D721Med (cell line): ENCODE measurements around the gene N4BP2L2.

Experiments used
- DNase-seq: peaks from one replicate; pipeline ENCODE4 v3.0.0; 2011; ENCODE audit warnings: low spot score; ENCODE audit not compliant: insufficient read length
- FAIRE-seq: peaks from 2 replicates; lab custom pipeline; 2011; peaks lifted over from hg19 to GRCh38; lab: Jason Lieb, UNC
- TF ChIP-seq, protein P1 (sequence below): IDR thresholded peaks from 2 replicates; pipeline ENCODE4 v1.5.1; 2012; ENCODE audit warnings: mild to moderate bottlenecking, control low read depth; ENCODE audit not compliant: insufficient read depth; ENCODE audit errors: missing control alignments

Gene N4BP2L2

DNA sequence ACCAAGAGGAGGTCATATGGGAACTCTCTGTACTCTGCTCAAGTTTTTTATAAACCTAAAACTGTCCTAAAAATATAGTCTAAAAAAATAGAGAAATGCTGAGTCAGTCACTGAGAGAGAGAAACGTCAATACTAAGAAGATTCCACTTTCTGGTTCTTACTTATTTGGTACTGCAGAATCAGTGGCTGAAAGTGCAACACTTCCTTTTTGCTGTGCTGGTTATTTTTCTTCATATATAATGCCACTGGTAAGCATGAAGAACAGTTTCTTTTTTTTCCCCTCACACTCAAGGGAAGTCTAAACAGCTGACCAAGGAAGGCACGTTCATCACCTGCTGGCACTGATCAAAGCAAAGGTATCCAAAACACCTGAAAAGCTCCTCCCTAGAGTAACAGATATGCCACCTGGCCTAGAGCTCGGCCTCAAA lies 66.4 kb downstream of the N4BP2L2 start:
- no peak for FAIRE-seq
- no peak for DNase-seq
- TF ChIP-seq, protein P1, sequence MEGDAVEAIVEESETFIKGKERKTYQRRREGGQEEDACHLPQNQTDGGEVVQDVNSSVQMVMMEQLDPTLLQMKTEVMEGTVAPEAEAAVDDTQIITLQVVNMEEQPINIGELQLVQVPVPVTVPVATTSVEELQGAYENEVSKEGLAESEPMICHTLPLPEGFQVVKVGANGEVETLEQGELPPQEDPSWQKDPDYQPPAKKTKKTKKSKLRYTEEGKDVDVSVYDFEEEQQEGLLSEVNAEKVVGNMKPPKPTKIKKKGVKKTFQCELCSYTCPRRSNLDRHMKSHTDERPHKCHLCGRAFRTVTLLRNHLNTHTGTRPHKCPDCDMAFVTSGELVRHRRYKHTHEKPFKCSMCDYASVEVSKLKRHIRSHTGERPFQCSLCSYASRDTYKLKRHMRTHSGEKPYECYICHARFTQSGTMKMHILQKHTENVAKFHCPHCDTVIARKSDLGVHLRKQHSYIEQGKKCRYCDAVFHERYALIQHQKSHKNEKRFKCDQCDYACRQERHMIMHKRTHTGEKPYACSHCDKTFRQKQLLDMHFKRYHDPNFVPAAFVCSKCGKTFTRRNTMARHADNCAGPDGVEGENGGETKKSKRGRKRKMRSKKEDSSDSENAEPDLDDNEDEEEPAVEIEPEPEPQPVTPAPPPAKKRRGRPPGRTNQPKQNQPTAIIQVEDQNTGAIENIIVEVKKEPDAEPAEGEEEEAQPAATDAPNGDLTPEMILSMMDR: no peak

DNA sequence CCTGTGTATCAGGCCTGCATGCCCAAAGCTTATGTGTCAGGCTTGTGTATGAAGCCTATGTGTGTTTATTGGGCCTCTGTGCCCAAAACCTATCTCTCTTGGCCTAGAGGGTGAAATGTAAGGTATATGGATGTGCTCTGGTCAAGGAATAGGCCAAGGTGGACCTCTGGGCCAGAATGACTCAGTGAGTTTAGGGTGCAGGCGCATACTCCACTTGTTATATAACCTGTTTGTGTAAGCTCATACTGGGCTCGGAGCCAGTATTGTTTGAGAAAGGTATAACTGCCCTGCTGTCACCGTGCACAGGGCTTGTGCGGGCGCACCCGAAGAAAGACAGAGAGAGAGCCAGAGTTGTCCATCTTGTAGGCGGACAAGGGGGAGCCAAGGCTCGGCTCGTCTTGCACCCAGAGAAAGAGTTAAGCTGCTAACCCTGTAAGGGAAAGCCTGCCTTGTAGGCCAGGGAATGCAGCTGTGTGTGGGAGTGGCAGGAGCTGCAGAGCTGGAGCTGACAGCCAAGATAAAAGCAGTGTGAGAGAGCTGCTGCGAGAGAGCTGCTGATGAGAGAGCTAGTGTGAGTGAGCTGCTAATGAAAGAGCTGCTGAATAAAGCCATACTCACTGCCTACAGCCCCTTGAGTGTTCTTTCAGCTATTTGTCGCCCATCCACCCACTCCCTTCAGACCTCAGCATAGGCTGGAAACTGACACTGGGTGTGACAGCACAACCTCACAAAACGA lies 67.2 kb downstream of the N4BP2L2 start:
- FAIRE-seq: no peak
- TF ChIP-seq, protein P1: no peak
- DNase-seq: no peak

DNA sequence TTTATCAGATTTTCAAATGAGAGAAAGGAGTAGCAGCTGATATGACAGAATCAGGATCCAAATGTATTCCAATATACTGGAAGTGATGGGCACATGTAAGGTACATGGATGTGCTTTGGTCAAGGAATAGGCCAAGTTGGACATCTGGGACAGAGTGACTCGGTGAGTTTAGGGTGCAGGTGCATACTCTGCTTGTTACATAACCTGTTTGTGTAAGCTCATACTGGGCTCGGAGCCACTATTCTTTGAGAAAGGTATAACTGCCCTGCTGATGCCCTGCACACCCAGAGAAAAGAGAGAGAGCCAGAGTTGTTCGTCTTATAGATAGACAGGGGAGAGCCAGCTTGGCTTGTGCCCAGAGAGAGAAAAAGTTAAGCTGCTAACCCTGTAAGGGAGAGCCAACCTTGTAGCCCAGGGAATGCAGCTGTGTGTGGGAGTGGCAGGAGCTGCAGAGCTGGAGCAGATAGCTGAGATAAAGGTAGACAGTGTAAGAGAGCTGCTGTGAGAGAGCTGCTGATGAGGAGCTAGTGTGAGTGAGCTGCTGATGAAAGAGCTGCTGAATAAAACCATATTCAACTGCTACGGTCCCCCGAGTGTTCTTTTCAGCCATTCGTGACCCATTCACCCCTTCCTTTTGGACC lies 70.0 kb downstream of the N4BP2L2 start:
- TF ChIP-seq, protein P1: no peak
- no peak for DNase-seq
- FAIRE-seq: no peak

DNA sequence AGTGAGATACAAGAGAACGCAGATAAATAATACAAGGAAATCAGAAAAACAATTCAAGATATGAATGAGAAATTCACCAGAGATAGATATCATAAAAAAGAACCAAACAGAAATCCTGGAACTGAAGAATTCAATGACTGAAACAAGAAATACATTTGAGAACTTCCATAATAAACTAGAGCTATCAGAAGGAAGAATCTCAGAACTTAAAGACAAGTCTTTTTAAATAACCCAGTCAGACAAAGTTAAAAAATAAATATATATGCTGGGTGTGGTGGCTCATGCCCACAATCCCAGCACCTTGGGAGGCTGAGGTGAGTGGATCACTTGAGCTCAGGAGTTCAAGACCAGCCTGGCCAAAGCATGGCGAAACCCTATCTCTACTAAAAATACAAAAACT lies 82.0 kb downstream of the N4BP2L2 start:
- FAIRE-seq (no peak), DNase-seq (no peak)
- TF ChIP-seq, protein P1: no peak

DNA sequence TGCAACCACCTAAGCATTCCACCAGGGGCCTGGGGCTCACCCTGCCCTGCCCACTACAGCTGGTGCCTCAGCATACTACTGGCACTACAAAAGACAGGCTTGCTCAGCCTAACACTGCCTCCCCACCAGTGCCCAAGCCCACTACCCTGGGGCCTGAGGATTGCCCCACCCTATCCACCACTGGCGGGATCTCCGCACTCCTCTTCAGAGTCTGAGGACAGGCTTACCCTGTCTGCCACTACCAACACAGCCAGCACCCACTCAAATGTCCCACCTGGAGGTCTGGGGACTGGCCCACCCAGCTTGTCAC lies 83.0 kb downstream of the N4BP2L2 start:
- TF ChIP-seq, protein P1: no peak
- FAIRE-seq: no peak
- no peak for DNase-seq

DNA sequence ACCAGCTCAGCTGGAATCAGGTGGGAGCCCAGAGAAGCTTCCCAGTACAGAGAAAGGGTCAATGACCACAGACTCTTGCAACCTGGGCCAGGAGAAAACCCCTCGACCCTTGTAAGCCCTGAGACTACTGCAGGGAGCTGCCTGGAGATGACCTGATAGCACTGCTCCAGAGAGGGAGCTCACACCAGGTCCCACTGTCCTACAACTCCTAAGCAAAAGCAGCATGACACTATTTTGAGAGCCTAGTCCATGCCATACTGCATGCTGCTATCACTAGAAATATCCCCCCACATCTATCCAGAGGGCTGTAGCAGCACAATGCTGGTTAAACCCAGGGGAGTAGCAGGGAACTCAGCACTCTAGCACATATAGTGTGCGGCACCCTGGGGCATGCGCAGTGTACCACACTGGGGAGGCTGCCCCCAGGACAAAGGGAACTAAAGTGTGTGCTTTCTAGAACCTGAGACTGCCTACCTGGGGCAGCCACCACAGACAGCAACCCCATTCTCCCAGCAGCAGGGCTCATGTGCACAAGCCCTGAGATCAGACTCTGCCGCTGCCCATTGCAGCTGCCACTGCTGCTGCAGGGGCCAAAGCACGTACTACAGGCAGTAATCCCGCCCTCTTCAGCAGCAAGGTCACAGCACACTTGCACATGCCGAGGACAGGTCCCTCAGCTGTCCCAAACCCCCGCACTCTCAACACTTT lies 83.6 kb downstream of the N4BP2L2 start:
- TF ChIP-seq, protein P1: no peak
- DNase-seq (no peak), FAIRE-seq (no peak)

DNA sequence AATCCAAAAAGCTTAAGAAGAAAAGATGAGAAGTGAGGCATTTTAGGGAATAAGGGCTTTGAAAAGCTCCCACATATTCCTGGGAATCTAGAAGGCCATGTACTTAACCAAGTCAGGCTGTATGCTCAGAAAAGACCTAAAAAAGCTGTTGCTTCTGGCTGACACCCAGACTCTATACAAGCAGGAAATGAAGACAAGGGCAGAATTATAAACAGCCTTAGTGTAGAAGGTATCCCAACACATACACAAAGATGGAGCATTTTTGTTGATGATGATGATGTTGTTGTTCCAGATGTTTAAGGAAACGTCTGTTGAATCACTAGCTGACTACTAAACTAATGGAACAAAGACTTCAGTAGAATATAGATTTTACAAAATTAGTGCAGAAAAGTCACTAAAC lies 84.6 kb downstream of the N4BP2L2 start:
- TF ChIP-seq, protein P1: no peak
- DNase-seq (no peak), FAIRE-seq (no peak)
